Natural killer cell (primary cell): ENCODE measurements around the gene SLC1A2. TPM values are rescaled to one million over a fixed set of nuclear protein-coding genes. Genes with fewer than 3 reads are reported as not detected.

Experiments used
- ATAC-seq, 3 donors: fragments of 150-1000 bp in 2 of 3; fragments of 200-7000 bp in 1 of 3; cut with Tn5 transposase; 1 replicate in 1 of 3; 2 replicates in 2 of 3; pipeline ENCODE4 v1.10.0; 2021; ENCODE audit warnings: mild to moderate bottlenecking in 2 of 3, moderate library complexity in 2 of 3
- DNase-seq, 2 donors: peaks; one replicate each; pipeline versions ENCODE4 v3.0.0 to v3.0.0-alpha.2; 2013 to 2021; ENCODE audit warnings: mixed read lengths in 1 of 2
- H3K27ac ChIP-seq: one replicate; pipeline ENCODE4 v1.5.1; 2013; ENCODE audit warnings: mild to moderate bottlenecking, low read length
- H3K27me3 ChIP-seq: one replicate; pipeline ENCODE4 v1.6.1; 2013; ENCODE audit warnings: low read length; ENCODE audit not compliant: control insufficient read depth, insufficient read depth
- H3K36me3 ChIP-seq: one replicate; pipeline ENCODE4 v1.6.1; 2013; ENCODE audit warnings: low read length; ENCODE audit not compliant: control insufficient read depth, insufficient read depth
- H3K4me1 ChIP-seq: one replicate; pipeline ENCODE4 v1.6.1; 2013; ENCODE audit warnings: low read length; ENCODE audit not compliant: control insufficient read depth, insufficient read depth
- H3K4me3 ChIP-seq: one replicate; pipeline ENCODE4 v1.5.1; 2013; ENCODE audit warnings: low read length
- H3K9me3 ChIP-seq: one replicate; pipeline ENCODE4 v1.6.1; 2013; ENCODE audit warnings: low read length; ENCODE audit not compliant: control insufficient read depth, insufficient read depth
- H3K27ac Mint-ChIP-seq, 2 donors: one replicate each; pipeline ENCODE4 v1.8.0; 2022; ENCODE audit warnings: mild to moderate bottlenecking in 2 of 2, mixed read lengths in 2 of 2, moderate library complexity in 1 of 2
- H3K27me3 Mint-ChIP-seq, 2 donors: one replicate each; pipeline ENCODE4 v1.8.0; 2022; ENCODE audit warnings: low read depth in 2 of 2, mixed read lengths in 2 of 2
- H3K36me3 Mint-ChIP-seq: one replicate; pipeline ENCODE4 v1.8.0; 2022; ENCODE audit warnings: mixed read lengths
- H3K4me1 Mint-ChIP-seq, 2 donors: one replicate each; pipeline ENCODE4 v1.8.0; 2022; ENCODE audit warnings: mixed read lengths in 2 of 2
- H3K4me3 Mint-ChIP-seq: one replicate; pipeline ENCODE4 v1.8.0; 2022; ENCODE audit warnings: mild to moderate bottlenecking, moderate library complexity, mixed read lengths
- H3K9me3 Mint-ChIP-seq, 2 donors: one replicate each; pipeline ENCODE4 v1.8.0; 2022; ENCODE audit warnings: mixed read lengths in 2 of 2
- CTCF ChIP-seq: fragments of 200-600 bp; IDR thresholded peaks from one replicate; pipeline ENCODE4 v1.8.0; 2022; ENCODE audit warnings: antibody characterized with exemption
- WGBS: methylation state at CpG from one replicate; pipeline ENCODE4 v1.1.7; 2013; ENCODE audit warnings: missing lambda C conversion rate; ENCODE audit not compliant: insufficient coverage; 5-methylcytosine and 5-hydroxymethylcytosine counted together
- intact Hi-C: fragments of 100-400 bp; cut with micrococcal nuclease; formaldehyde crosslinking; loops from one replicate; pipeline ENCODE4 v1.14.2; 2022
- total RNA-seq, 4 donors: library from RNA; stranded (reverse); fragments of 120-200 nt in 1 of 4; gene quantifications; one replicate each; pipeline versions ENCODE4 v1.2.3 to v1.2.4, GENCODE V29; 2013 to 2022

The SLC1A2 gene
- total RNA-seq, 3 donors from 2014 or later (not counting 1 experiment from before 2014, with no cell fraction given) = 0.02 TPM; not detected in 2

- Histone ChIP-seq H3K36me3 (peaks cover 69% of the 10 kb centered on the region), H3K4me1 (peaks cover 27% of the 10 kb centered on the region), H3K27me3 (no peaks in the 10 kb centered on the region), H3K4me3 (no peak overlapping the region), H3K9me3 (no peaks in the 10 kb centered on the region), H3K27ac (peak overlapping the region; percentile 14)
- Mint-ChIP-seq H3K4me1 (peaks cover 29 to 36% of the 10 kb centered on the region in 2 donors), H3K9me3 (peaks cover 0 to 3% of the 10 kb centered on the region in 2 donors), H3K4me3 (no peak overlapping the region), H3K27me3 (no peaks in the 10 kb centered on the region), H3K27ac (peak overlapping the region; percentile 5 to 80), H3K36me3 (peaks cover 21% of the 10 kb centered on the region)
- ATAC-seq = no peak
- 90% methylated on average over 2 of the region's 2 CpGs for WGBS
- no peak for DNase-seq
- intact Hi-C loops = no loop called here
- no peak for TF ChIP-seq CTCF
Observed at GRCh38 chr11:35214226-35214770, 205.1 kb downstream of the SLC1A2 start.

- H3K4me1 Mint-ChIP-seq = peaks cover 28 to 31% of the 10 kb centered on the region in 2 donors
- no peak overlapping the region for H3K4me3 Mint-ChIP-seq
- peaks cover 0 to 3% of the 10 kb centered on the region in 2 donors for H3K9me3 Mint-ChIP-seq
- Histone ChIP-seq H3K4me3 (no peak overlapping the region), H3K9me3 (no peaks in the 10 kb centered on the region), H3K36me3 (peaks cover 60% of the 10 kb centered on the region), H3K27ac (peak overlapping the region; percentile 19), H3K27me3 (no peaks in the 10 kb centered on the region), H3K4me1 (peaks cover 21% of the 10 kb centered on the region)
- H3K27me3 Mint-ChIP-seq = no peaks in the 10 kb centered on the region
- no peak for TF ChIP-seq CTCF
- DNase-seq (no peak), ATAC-seq (peak in 1 of 3 donors; percentile 42)
- H3K36me3 Mint-ChIP-seq = peaks cover 21% of the 10 kb centered on the region
- no CpG with 5 or more reads among the region's 3 CpGs for WGBS
- intact Hi-C loops = no loop called here
- no peak overlapping the region for H3K27ac Mint-ChIP-seq
Observed at GRCh38 chr11:35211952-35212351, 207.4 kb downstream of the SLC1A2 start.

GRCh38 chr11:35210876-35211546 is 208.3 kb downstream of the SLC1A2 start:
- Histone ChIP-seq H3K4me1 (peaks cover 14% of the 10 kb centered on the region), H3K27me3 (no peaks in the 10 kb centered on the region), H3K27ac (no peak overlapping the region), H3K9me3 (no peaks in the 10 kb centered on the region), H3K36me3 (peaks cover 59% of the 10 kb centered on the region), H3K4me3 (no peak overlapping the region)
- ATAC-seq (no peak), DNase-seq (no peak)
- 100% methylated on average over 1 of the region's 3 CpGs for WGBS
- peaks cover 21% of the 10 kb centered on the region for H3K36me3 Mint-ChIP-seq
- no peak for TF ChIP-seq CTCF
- intact Hi-C loops = no loop called here
- peaks cover 18 to 21% of the 10 kb centered on the region in 2 donors for H3K4me1 Mint-ChIP-seq
- H3K27ac Mint-ChIP-seq = no peak overlapping the region
- H3K9me3 Mint-ChIP-seq = peaks cover 0 to 3% of the 10 kb centered on the region in 2 donors
- H3K4me3 Mint-ChIP-seq = no peak overlapping the region
- no peaks in the 10 kb centered on the region for H3K27me3 Mint-ChIP-seq
